ENCODE measurements around the gene IDH3G.

- TF ChIP-seq POLR2A (IDR thresholded peaks at IDR 0.05) (no peak), CTCF (IDR thresholded peaks at IDR 0.05) (no peak)
These were observed 49.7 kb downstream of the IDH3G start for GRCh38 chrX:153744210-153745066.
